Measurements from ENCODE around the gene RSL1D1.

- no peak for TF ChIP-seq ELK1 (IDR thresholded peaks at IDR 0.05; ENCODE audit: low read depth, low read length)
- TF ChIP-seq CTCF (IDR thresholded peaks at IDR 0.05), result no peak
- no peak for TF ChIP-seq ZNF302 (CRISPR knock-in tag; IDR thresholded peaks at IDR 0.05)
- no peak for TF ChIP-seq USF2 (IDR thresholded peaks at IDR 0.05)
- no peak for TF ChIP-seq MAX (IDR thresholded peaks at IDR 0.05)
These were observed 60.1 kb downstream of the RSL1D1 start for GRCh38 chr16:11791144-11791828.
